Aorta (tissue), 5 donors: ENCODE results near the gene STMN1. TPM values are rescaled to one million over a fixed set of nuclear protein-coding genes. Genes with fewer than 3 reads are reported as not detected.

Experiments used
- ATAC-seq: fragments of 200-7000 bp; cut with Tn5 transposase; one replicate; pipeline ENCODE4 v1.9.1; 2022; ENCODE audit warnings: moderate library complexity; ENCODE audit not compliant: low FRiP score
- DNase-seq, 2 donors: peaks; one replicate each; pipeline ENCODE4 v3.0.0-alpha.2; 2020
- H3K27ac ChIP-seq, 2 donors: one replicate each; pipeline ENCODE4 v1.5.1; 2013; ENCODE audit warnings: low read length in 2 of 2, mild to moderate bottlenecking in 2 of 2, moderate library complexity in 2 of 2, control low read depth in 1 of 2, inconsistent platforms in 1 of 2, low read depth in 1 of 2
- H3K27me3 ChIP-seq, 2 donors: one replicate each; pipeline ENCODE4 v1.6.1; 2013; ENCODE audit warnings: control low read depth in 1 of 2, low read length in 1 of 2, mild to moderate bottlenecking in 1 of 2, moderate library complexity in 1 of 2; ENCODE audit not compliant: insufficient read depth in 2 of 2, control insufficient read depth in 1 of 2
- H3K36me3 ChIP-seq, 2 donors: one replicate each; pipeline ENCODE4 v1.6.1; 2013; ENCODE audit warnings: control low read depth in 1 of 2, low read length in 1 of 2, mild to moderate bottlenecking in 1 of 2; ENCODE audit not compliant: insufficient read depth in 2 of 2, control insufficient read depth in 1 of 2
- H3K4me1 ChIP-seq, 2 donors: one replicate each; pipeline ENCODE4 v1.6.1; 2013; ENCODE audit warnings: low read length in 2 of 2, control low read depth in 1 of 2, mild to moderate bottlenecking in 1 of 2, moderate library complexity in 1 of 2; ENCODE audit not compliant: insufficient read depth in 2 of 2, control insufficient read depth in 1 of 2
- H3K4me3 ChIP-seq, 2 donors: one replicate each; pipeline ENCODE4 v1.5.1; 2013; ENCODE audit warnings: low read length in 2 of 2, control low read depth in 1 of 2, mild to moderate bottlenecking in 1 of 2
- H3K9me3 ChIP-seq: one replicate; pipeline ENCODE4 v1.6.1; 2013; ENCODE audit warnings: mild to moderate bottlenecking, low read length; ENCODE audit not compliant: control insufficient read depth
- WGBS, 2 donors: extraction: QIAGEN DNeasy Blood & Tissue Kit; methylation state at CpG; one replicate each; pipeline ENCODE4 v1.1.7; 2013; 5-methylcytosine and 5-hydroxymethylcytosine counted together
- intact Hi-C, 2 donors: fragments of 100-400 bp; cut with DNase I; formaldehyde crosslinking; loops; one replicate each; pipeline versions ENCODE4 v1.14.2 to v1.15.0; 2022
- polyA plus RNA-seq, 2 donors: library from polyadenylated mRNA; stranded (reverse); fragments of 200-250 nt; gene quantifications; one replicate each; pipeline ENCODE4 v1.2.3, GENCODE V29; 2013
- total RNA-seq, 2 donors: library from RNA; stranded (reverse); fragmentation: NEBNext Ultra II Directional; extraction: Animal tissue kit (Norgen Biotek cat#: 25700); gene quantifications; one replicate each; pipeline ENCODE4 v1.2.1, GENCODE V29; 2021
- donor health status: healthy with polysubstance abuse.
- donor health status: Bipolar disorder and iron deficiency.
- donor health status: DM: no; HTN: no; CAD: no.
- donor health status: DM: no; HTN: no; CAD: no.
- donor health status: DM: yes; HTN: yes; CAD: no.

STMN1 gene
- total and polyA plus RNA-seq, 4 donors = 28.2 to 56.1 (median 36.1) TPM

DNA sequence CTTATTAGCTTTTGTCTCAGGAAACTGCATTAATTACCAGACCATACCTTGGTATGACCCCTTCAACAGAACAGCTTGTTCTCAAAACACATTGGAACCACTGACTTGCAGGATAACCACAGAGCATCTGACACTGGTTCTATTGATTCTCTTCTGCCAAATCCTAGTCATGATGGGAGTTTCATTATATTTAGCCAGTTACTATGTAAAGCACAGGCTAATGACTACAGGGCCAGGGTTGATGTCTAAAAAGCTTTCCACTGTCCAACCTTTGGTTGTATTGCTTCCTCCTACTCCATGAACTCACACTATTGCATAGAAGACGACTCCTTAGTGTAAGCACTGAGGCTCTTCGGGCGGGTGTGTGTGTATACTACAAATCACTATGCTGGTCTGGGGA, 3.8 kb downstream of the STMN1 start:
- Histone ChIP-seq H3K4me3 (no peak overlapping the region), H3K27me3 (no peaks in the 10 kb centered on the region), H3K4me1 (no peaks in the 10 kb centered on the region), H3K27ac (no peak overlapping the region), H3K36me3 (peaks cover 0 to 8% of the 10 kb centered on the region in 2 donors), H3K9me3 (no peaks in the 10 kb centered on the region)
- no peak for DNase-seq
- ATAC-seq = no peak
- 78 to 85% methylated on average over 3 of the region's 3 CpGs for WGBS, 2 donors
- intact Hi-C loops = no loop called here

DNA sequence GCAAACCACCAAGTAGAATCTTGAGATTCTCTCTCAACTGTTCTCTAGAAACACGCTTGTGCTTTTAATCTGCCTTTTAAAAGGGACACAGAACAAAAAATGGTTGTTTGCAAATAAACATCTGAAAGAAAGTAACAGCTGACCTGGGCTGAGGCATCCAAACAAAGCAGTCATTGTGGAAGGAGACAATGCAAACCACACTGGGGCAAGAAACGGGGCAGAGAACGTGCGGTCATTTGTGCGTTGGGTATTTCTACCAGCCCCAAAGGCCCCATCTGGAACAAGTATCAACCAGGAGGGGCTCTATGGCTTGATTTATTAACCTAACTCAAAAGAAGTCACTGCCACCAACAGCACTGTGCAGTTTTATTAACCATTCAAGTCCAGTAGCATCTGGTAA, 6.0 kb downstream of the STMN1 start:
- H3K4me1 ChIP-seq = no peaks in the 10 kb centered on the region
- no peak overlapping the region for H3K27ac ChIP-seq
- H3K27me3 ChIP-seq = no peaks in the 10 kb centered on the region
- no peak overlapping the region for H3K4me3 ChIP-seq
- H3K36me3 ChIP-seq = peaks cover 0 to 8% of the 10 kb centered on the region in 2 donors
- no peak for DNase-seq
- intact Hi-C loops = no loop called here
- ATAC-seq = no peak
- H3K9me3 ChIP-seq = no peaks in the 10 kb centered on the region
- 74 to 77% methylated on average over 5 of the region's 5 CpGs for WGBS, 2 donors

DNA sequence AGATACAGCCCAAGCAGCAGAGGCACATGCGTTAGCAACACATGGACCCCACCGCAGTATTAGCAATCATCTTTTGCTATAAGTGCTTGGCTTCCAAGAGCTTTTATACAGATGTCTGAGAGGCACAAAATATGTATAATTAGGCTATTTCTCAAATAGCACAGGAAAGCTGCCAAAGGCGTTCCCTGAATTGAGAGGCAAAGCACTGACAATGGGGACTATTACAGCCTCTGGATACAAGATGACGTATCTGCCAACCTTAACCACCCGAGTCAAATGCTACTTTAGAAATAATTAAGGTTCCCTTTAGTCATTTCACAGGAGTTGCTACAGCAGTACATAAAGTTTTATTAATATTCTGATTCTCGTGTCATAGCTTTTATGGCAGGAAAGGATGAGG, 6.4 kb downstream of the STMN1 start:
- Histone ChIP-seq H3K27ac (no peak overlapping the region), H3K27me3 (no peaks in the 10 kb centered on the region), H3K4me3 (no peak overlapping the region), H3K36me3 (peaks cover 0 to 8% of the 10 kb centered on the region in 2 donors), H3K9me3 (no peaks in the 10 kb centered on the region), H3K4me1 (no peaks in the 10 kb centered on the region)
- intact Hi-C loops = loop anchor here in 1 of 2 donors (10.0 kb wide), 1 partner anchor 215 kb away; the partner anchor contains the start of gene PDIK1L
- DNase-seq = no peak
- ATAC-seq = no peak
- 78 to 86% methylated on average over 6 of the region's 6 CpGs for WGBS, 2 donors

DNA sequence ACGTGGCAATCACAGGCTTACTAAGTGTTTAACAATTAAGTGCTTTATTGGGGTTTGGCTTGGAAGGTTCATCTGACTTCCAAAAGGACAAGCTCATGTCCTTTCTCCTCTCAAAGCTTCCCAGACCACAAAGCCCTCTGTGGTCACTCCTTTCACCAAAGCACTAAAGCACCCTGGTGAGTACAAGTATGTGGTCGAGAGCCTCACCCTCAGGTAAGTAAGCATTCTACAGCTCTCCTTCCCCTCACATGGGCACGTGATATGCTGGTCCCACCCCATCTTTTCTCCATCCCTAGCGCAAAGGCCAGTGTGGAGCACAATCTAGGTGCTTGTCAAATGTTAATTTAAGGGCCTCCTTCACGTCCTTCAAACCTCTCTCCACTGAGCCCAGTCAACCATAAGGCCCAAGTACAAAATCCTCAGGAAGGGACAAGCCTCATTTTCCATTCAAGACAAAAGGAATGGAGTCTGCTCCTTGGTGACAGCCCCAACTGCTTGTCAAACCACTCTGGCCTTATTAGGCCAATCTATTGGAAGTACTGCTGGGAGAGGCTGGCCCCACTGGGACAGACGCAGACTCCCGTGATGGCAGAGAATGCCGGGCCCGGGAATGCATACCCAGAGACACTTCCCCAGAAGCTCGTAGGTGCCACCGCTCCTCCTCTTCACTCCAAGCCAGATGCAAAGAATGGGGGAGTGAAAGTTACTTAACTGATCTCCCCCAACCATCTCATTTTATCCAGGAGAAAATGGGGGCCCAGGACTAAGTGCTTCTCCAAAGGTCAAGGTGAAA, 7.8 kb downstream of the STMN1 start:
- DNase-seq = no peak
- Histone ChIP-seq H3K27me3 (no peaks in the 10 kb centered on the region), H3K9me3 (no peaks in the 10 kb centered on the region), H3K4me1 (no peaks in the 10 kb centered on the region), H3K36me3 (peaks cover 0 to 8% of the 10 kb centered on the region in 2 donors), H3K27ac (no peak overlapping the region), H3K4me3 (no peak overlapping the region)
- no peak for ATAC-seq
- intact Hi-C loops = loop anchor here in 1 of 2 donors (10.0 kb wide), 1 partner anchor 216 kb away; the partner anchor contains the start of gene PDIK1L
- 80 to 82% methylated on average over 11 of the region's 11 CpGs for WGBS, 2 donors

DNA sequence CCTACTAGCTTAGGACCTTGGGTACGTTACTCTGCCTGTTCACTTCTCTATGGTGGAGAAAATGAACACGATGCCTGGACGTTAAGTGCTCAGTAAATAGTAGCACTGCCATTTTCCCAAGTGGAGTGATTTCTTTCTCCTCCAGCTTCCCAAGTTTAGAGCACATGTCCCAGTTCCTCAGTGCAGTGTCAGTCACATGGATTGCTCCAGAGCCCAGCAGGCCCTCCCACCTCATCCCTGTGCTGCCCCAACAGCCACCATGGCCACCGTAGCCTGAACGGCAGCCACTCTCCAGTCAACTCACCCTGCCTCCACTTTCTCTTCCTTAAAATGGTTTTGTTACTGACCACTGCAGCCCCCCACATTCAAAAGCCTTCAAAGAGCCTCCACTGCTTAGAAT, 8.5 kb downstream of the STMN1 start:
- 84% methylated on average over 5 of the region's 5 CpGs for WGBS, 2 donors
- Histone ChIP-seq H3K27ac (no peak overlapping the region), H3K27me3 (no peaks in the 10 kb centered on the region), H3K4me3 (no peak overlapping the region), H3K4me1 (no peaks in the 10 kb centered on the region), H3K36me3 (peaks cover 0 to 8% of the 10 kb centered on the region in 2 donors), H3K9me3 (no peaks in the 10 kb centered on the region)
- ATAC-seq = no peak
- intact Hi-C loops = loop anchor here in 1 of 2 donors (10.0 kb wide), 1 partner anchor 217 kb away; the partner anchor contains the start of gene PDIK1L
- no peak for DNase-seq

DNA sequence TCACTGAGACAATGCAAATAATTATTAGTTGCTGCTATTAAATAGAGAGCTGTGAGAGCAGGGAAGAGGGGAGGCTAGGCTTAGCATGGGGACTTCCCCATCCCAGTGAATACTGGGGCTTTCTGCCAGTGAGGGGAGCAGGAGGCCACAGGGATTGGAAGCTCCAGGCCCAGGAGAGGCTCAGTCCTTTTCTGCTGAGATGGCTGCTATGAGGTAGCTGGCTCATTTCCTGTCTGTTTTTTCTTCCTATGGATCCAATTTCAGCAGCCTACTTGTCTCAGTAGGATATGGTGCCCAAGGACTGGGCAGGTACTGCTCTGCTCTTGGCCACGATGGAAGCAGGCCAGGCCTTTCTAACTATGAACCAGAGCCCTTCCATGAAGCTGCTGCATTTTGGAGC, 10.0 kb downstream of the STMN1 start:
- H3K4me3 ChIP-seq = no peak overlapping the region
- no peaks in the 10 kb centered on the region for H3K9me3 ChIP-seq
- intact Hi-C loops = loop anchor here in 1 of 2 donors (10.0 kb wide), 1 partner anchor 219 kb away; the partner anchor contains the start of gene PDIK1L
- ATAC-seq (no peak), DNase-seq (no peak)
- H3K27me3 ChIP-seq = no peaks in the 10 kb centered on the region
- 46 to 66% methylated on average over 1 of the region's 1 CpG for WGBS, 2 donors
- no peaks in the 10 kb centered on the region for H3K4me1 ChIP-seq
- no peak overlapping the region for H3K27ac ChIP-seq
- H3K36me3 ChIP-seq = peaks cover 0 to 8% of the 10 kb centered on the region in 2 donors

DNA sequence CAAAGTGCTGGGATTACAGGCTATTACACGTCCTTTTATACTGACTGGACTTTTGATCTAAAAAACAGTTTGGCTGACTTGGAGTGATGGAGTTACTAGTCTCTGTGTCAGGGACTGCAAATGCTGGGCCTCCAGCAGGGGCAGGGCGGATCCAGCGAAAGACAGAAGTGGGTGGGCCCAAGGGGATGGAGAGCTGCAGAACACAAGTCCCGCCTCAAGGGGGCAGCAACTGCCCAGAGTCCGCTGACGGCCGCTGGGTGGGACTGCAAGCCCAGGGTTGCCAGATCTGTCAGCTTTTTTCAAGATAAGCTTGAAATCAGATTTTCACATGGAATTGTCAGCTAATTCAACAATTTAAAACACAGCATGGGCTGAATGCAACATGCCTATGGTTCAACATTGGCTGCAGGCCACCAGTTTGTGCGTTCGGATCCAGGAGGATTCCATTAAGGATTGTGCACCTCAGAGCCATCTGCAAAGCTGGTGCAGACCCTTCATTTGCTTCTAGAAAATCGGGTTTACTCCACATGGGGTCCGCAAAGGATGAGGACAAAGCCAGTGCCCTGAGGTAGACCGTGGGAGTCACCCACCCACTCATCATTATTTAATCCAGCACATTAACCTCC, 10.7 kb downstream of the STMN1 start:
- no peak overlapping the region for H3K27ac ChIP-seq
- ATAC-seq (peak; percentile 96), DNase-seq (peak; percentile 94 to 96)
- H3K36me3 ChIP-seq = peaks cover 0 to 8% of the 10 kb centered on the region in 2 donors
- H3K27me3 ChIP-seq = no peaks in the 10 kb centered on the region
- intact Hi-C loops = loop anchor here (1.0 to 10.0 kb wide), 3 partner anchors 103 to 219 kb away; partner anchors contain the start of genes PAFAH2 (in 2 of the 2) and PDIK1L (in 1 of the 2)
- 7% methylated on average over 12 of the region's 12 CpGs for WGBS, 2 donors
- no peaks in the 10 kb centered on the region for H3K9me3 ChIP-seq
- H3K4me3 ChIP-seq = no peak overlapping the region
- H3K4me1 ChIP-seq = no peaks in the 10 kb centered on the region

DNA sequence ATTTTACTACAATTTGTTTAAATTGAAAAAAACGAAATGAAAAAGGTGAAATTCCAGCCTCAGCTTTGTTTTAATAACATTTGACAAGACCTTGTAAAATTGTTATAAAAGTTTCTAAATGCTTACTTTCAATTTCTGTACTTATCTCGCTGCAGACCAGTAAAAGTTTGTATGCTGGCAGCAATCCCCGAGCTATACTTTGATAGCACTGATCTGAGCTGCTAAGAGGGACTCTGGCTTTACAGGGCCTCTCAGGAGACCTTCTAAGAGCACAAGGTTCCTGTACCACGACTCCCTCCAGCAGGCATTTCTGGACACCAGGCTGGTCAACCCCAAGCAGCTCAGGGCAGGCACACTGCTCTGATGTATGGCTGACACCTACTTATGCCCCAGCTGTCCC, 13.1 kb downstream of the STMN1 start:
- ATAC-seq = no peak
- intact Hi-C loops = loop anchor here in 1 of 2 donors (10.0 kb wide), 1 partner anchor 222 kb away; the partner anchor contains the start of gene PDIK1L
- WGBS, 2 donors = 32 to 41% methylated on average over 4 of the region's 4 CpGs

More for the DNA sequence above, 13.1 kb downstream of the STMN1 start:
- H3K4me3 ChIP-seq = no peak overlapping the region
- H3K4me1 ChIP-seq = no peaks in the 10 kb centered on the region
- no peaks in the 10 kb centered on the region for H3K27me3 ChIP-seq
- H3K36me3 ChIP-seq = no peaks in the 10 kb centered on the region
- peak overlapping the region in 1 of 2 donors; percentile 69 for H3K27ac ChIP-seq
- no peak for DNase-seq
- no peaks in the 10 kb centered on the region for H3K9me3 ChIP-seq
